ENCODE data around the gene ST8SIA1.

ST8SIA1 gene

DNA sequence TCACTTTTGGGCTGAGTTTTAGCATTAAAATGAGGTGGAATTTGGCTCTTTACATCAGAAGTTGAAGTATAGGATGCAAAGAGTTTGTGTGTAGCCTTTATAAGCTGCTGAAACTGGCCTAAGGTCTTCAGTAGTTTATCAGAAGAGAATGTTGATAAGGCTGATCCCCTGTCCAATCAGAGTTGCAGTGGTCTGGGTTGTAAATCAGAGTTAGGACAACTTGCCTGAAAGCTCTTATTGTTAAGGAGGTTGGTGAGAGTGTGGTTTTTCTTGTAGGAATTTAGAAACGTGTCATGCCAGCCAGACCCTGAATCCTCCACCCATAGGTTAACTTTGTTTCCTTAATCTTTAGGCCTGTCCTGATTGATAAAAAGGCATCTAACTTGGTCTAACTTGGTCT lies 143.5 kb downstream of the ST8SIA1 start:
- no peak overlapping the region for H3K4me3 ChIP-seq (ENCODE audit: low read depth, low read length)
- TF ChIP-seq, protein P1, sequence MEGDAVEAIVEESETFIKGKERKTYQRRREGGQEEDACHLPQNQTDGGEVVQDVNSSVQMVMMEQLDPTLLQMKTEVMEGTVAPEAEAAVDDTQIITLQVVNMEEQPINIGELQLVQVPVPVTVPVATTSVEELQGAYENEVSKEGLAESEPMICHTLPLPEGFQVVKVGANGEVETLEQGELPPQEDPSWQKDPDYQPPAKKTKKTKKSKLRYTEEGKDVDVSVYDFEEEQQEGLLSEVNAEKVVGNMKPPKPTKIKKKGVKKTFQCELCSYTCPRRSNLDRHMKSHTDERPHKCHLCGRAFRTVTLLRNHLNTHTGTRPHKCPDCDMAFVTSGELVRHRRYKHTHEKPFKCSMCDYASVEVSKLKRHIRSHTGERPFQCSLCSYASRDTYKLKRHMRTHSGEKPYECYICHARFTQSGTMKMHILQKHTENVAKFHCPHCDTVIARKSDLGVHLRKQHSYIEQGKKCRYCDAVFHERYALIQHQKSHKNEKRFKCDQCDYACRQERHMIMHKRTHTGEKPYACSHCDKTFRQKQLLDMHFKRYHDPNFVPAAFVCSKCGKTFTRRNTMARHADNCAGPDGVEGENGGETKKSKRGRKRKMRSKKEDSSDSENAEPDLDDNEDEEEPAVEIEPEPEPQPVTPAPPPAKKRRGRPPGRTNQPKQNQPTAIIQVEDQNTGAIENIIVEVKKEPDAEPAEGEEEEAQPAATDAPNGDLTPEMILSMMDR (IDR thresholded peaks at IDR 0.05; ENCODE audit: borderline replicate concordance, insufficient read depth, low read depth, low read length) = no peak

DNA sequence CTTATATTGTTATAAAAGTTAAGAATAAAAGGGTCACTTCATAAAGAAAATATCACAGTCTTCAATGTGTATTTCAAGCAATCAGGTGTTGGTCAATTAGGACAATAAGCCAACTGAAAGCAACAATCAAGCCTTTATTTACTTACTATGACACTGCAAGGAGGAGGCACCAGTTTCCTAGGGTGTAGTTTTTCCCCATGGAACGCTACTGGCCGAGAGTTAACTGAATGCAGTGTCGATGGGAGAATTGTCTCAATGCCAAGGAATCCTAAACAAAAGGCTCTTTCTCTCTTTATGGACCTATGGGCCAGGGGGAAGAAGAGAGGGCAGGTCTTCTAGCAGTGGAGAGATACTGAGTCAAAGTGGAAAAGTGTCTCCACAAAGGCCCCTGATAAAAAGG lies 146.1 kb downstream of the ST8SIA1 start:
- H3K4me3 ChIP-seq (ENCODE audit: low read depth, low read length) = no peak overlapping the region
- TF ChIP-seq, protein P1 (IDR thresholded peaks at IDR 0.05; ENCODE audit: borderline replicate concordance, insufficient read depth, low read depth, low read length) = no peak

GRCh38 chr12:22180705-22181104 lies 153.8 kb downstream of the ST8SIA1 start:
- H3K4me3 ChIP-seq (ENCODE audit: low read depth, low read length) = no peak overlapping the region
- TF ChIP-seq, protein P1 (IDR thresholded peaks at IDR 0.05; ENCODE audit: borderline replicate concordance, insufficient read depth, low read depth, low read length) = no peak

- TF ChIP-seq, protein P1 (IDR thresholded peaks at IDR 0.05; ENCODE audit: borderline replicate concordance, insufficient read depth, low read depth, low read length) = no peak
- H3K4me3 ChIP-seq (ENCODE audit: low read depth, low read length) = no peak overlapping the region
These were observed 161.3 kb downstream of the ST8SIA1 start for GRCh38 chr12:22173177-22173576.

DNA sequence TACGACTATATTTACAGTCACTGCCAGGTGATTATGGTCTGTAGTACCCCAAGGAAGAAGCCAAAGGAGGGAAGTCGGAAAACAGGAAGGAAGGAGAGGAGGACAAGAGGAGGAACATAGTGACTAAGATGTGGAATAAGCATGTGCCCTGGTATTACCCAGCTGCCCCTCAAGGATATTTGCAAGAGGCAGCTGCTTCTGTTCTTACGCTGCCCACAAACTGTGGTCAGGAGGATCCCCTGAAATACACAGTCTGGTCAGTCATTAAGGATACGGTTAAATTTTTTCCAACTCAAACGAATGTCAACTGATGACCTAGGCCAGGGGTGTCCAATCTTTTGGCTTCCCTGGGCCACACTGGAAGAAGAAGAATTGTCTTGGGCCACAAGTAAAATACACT lies 162.0 kb downstream of the ST8SIA1 start:
- no peak overlapping the region for H3K4me3 ChIP-seq (ENCODE audit: low read depth, low read length)
- TF ChIP-seq, protein P1 (IDR thresholded peaks at IDR 0.05; ENCODE audit: borderline replicate concordance, insufficient read depth, low read depth, low read length) = no peak

- TF ChIP-seq, protein P1 (IDR thresholded peaks at IDR 0.05; ENCODE audit: borderline replicate concordance, insufficient read depth, low read depth, low read length) = no peak
- no peak overlapping the region for H3K4me3 ChIP-seq (ENCODE audit: low read depth, low read length)
These were observed 165.1 kb downstream of the ST8SIA1 start for GRCh38 chr12:22169376-22169775.

GRCh38 chr12:22164139-22164538 lies 170.4 kb downstream of the ST8SIA1 start:
- TF ChIP-seq, protein P1 (IDR thresholded peaks at IDR 0.05; ENCODE audit: borderline replicate concordance, insufficient read depth, low read depth, low read length) = no peak
- no peak overlapping the region for H3K4me3 ChIP-seq (ENCODE audit: low read depth, low read length)

Data from GM12875 (cell line).